Subcutaneous adipose tissue (tissue), 4 donors: Measurements from ENCODE around the gene HES5. TPM values are rescaled to one million over a fixed set of nuclear protein-coding genes. Genes with fewer than 3 reads are reported as not detected.

Source experiments
- CTCF ChIP-seq: fragments of 450-650 bp; IDR thresholded peaks from one replicate; pipeline ENCODE4 v1.5.1; 2016; ENCODE audit warnings: low read depth, mild to moderate bottlenecking, control low read depth, antibody characterized with exemption, moderate library complexity
- total RNA-seq, 4 donors: library from RNA; depleted of rRNA; stranded (reverse); fragments of >200 nt; gene quantifications; one replicate each; pipeline ENCODE4 v1.1.0, GENCODE V29; 2016

Gene HES5
- total RNA-seq, 4 donors from 2014 or later: 0.57 TPM; not detected in 3

DNA sequence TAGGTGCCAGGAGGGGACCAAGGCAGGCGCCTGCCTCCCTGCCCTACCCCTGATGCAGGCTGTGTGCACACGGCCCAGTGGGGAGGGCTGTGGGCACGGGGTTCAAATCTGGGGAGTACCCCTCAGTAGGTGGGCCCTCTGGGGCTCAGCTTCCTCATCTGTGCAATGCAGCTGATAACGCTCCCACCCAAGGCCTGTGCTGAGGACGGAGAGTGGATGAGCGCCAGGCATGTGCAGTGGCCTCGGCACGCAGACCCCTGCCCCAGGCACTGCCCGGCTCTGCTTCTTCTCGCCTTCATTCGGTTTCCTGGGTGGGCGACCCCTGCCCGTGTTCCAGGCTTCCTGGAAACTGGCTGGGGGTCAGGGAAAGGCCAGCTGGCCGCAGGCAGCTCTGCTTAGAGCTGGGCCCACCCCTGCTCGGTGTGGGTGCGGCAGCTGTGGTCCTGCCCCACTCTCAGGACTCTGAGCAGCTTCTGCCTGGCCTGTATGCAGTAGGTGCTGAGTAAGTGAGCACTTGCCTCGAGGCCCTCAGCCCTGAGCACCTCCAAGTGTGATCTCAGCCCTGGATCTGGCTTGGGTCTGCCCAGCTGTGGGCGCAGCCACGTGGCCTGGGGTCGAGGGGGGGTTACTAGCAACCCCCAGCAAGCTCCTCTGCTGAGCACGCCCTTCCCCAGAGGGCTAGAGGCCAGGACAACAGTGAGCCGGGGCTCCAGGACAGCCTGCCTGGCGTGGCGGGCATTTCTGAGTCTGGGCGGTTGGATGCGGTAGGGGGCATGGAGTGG is 14.2 kb upstream of the HES5 start:
- TF ChIP-seq CTCF: no peak

DNA sequence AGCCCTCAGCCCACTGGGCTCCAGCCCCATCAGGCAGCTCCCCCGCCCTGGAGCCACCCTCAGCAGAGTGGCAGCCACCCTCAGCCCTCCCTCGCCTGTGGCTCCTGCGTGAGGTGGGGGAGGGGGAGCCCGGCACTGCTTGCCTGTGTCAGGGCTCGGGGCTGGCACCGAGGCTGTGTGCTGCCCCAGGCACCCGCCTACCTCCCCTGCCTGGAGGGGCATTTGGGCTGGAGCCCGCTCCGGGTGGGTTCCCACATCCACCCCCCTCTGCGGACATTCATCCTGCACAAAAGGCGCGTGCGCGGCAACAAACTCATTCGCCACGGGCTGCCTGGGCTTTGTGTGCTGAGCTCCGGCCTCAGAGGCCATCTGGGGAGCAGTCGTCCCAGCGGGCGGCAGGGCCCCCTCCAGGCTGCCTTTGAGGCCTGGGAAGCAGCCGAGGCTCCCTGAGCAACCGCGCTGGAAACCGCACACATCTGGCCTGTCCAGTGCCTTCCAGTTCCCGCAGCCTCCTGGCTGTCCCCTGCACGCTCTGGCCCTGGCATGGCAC is 13.6 kb upstream of the HES5 start:
- TF ChIP-seq CTCF: no peak

- TF ChIP-seq CTCF: no peak
Observed at GRCh38 chr1:2542246-2542915, 12.3 kb upstream of the HES5 start.

- no peak for TF ChIP-seq CTCF
Observed at GRCh38 chr1:2541619-2542245, 11.7 kb upstream of the HES5 start.

DNA sequence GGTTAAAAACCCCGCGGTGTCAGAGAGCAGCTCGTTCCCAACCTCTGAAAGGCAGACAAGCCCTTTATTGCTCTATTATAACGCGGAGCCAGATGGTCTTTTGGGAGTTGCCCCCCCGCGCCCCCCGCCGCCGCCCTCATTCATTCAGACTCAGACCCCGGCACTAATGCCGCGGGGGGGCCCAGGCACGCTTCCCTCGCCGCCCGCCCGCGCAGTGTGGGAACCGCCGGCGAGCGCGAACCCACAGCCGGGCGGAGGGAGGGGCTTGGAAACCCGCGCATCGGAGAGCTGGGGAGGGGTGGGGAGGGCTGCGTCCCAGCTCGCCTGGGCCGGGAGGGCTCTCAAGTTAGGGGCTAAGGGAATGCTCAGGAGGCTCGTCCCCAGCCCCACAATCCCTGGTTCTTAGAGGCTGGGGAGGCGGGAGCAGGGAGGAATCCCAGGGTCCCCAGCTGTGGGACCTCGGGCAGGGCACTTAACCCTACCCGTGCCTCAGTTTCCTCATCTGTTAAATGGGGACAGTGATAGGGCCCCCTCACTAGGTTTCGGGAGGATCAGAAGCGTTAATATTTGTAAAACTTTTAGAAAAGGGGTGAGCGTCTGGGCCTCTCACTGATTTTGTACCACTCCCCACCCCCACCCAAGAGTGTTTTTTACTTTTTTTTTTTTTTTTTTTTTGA is 10.9 kb upstream of the HES5 start:
- no peak for TF ChIP-seq CTCF

- no peak for TF ChIP-seq CTCF
Observed at GRCh38 chr1:2539312-2539907, 9.3 kb upstream of the HES5 start.
